ENCODE measurements around the gene AGAP1. TPM values are rescaled to one million over a fixed set of nuclear protein-coding genes. Genes with fewer than 3 reads are reported as not detected.

Gene AGAP1
- total and polyA plus RNA-seq, 10 donors, result 1.1 to 26.6 (median 11.3) TPM

GRCh38 chr2:235804676-235805075, 310.8 kb downstream of the AGAP1 start:
- H3K27me3 ChIP-seq (replicated peaks in 1 of 7), result no peaks in the 10 kb centered on the region
- TF ChIP-seq POLR2AphosphoS5 (IDR thresholded peaks at IDR 0.05), result no peak
- TF ChIP-seq, protein P1, sequence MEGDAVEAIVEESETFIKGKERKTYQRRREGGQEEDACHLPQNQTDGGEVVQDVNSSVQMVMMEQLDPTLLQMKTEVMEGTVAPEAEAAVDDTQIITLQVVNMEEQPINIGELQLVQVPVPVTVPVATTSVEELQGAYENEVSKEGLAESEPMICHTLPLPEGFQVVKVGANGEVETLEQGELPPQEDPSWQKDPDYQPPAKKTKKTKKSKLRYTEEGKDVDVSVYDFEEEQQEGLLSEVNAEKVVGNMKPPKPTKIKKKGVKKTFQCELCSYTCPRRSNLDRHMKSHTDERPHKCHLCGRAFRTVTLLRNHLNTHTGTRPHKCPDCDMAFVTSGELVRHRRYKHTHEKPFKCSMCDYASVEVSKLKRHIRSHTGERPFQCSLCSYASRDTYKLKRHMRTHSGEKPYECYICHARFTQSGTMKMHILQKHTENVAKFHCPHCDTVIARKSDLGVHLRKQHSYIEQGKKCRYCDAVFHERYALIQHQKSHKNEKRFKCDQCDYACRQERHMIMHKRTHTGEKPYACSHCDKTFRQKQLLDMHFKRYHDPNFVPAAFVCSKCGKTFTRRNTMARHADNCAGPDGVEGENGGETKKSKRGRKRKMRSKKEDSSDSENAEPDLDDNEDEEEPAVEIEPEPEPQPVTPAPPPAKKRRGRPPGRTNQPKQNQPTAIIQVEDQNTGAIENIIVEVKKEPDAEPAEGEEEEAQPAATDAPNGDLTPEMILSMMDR (IDR thresholded peaks at IDR 0.05 in 8 of 11, conservative IDR thresholded peaks at IDR 0.05 in 3 of 11), result no peak
- no peak for TF ChIP-seq POLR2A (IDR thresholded peaks at IDR 0.05)
- H3K36me3 ChIP-seq, result peaks cover 0 to 40% (median 2%) of the 10 kb centered on the region in 6 donors
- no peaks in the 10 kb centered on the region for H3K4me1 ChIP-seq
- DNase-seq, result no peak
- intact Hi-C loops (cut with DNase I; ENCODE audit: low total_unique reads), result no loop called here
- no peak overlapping the region for H3K27ac ChIP-seq
- H3K4me3 ChIP-seq, result no peak overlapping the region
- H3K9me3 ChIP-seq, result no peaks in the 10 kb centered on the region
- 78 to 90% (median 80%) methylated on average over 6 of the region's 6 CpGs for WGBS, 5 donors

GRCh38 chr2:235806986-235807750, 313.3 kb downstream of the AGAP1 start:
- no peaks in the 10 kb centered on the region for H3K27me3 ChIP-seq (replicated peaks in 1 of 7)
- no peak overlapping the region for H3K4me3 ChIP-seq
- H3K9me3 ChIP-seq, result no peaks in the 10 kb centered on the region
- peaks cover 0 to 45% (median 0%) of the 10 kb centered on the region in 6 donors for H3K36me3 ChIP-seq
- H3K4me1 ChIP-seq, result no peaks in the 10 kb centered on the region
- DNase-seq, result no peak
- intact Hi-C loops (cut with DNase I; ENCODE audit: low total_unique reads), result no loop called here
- H3K27ac ChIP-seq, result no peak overlapping the region
- TF ChIP-seq POLR2A (IDR thresholded peaks at IDR 0.05), result no peak
- TF ChIP-seq, protein P1 (IDR thresholded peaks at IDR 0.05 in 8 of 11, conservative IDR thresholded peaks at IDR 0.05 in 3 of 11), result no peak
- no peak for TF ChIP-seq POLR2AphosphoS5 (IDR thresholded peaks at IDR 0.05)
- WGBS, 5 donors, result 87 to 92% (median 90%) methylated on average over 16 to 29 of the region's 29 CpGs

- DNase-seq, result no peak
- no peak overlapping the region for H3K27ac ChIP-seq
- 89 to 96% (median 92%) methylated on average over 10 of the region's 10 CpGs for WGBS, 5 donors
- H3K9me3 ChIP-seq, result no peaks in the 10 kb centered on the region
- H3K4me1 ChIP-seq, result no peaks in the 10 kb centered on the region
- TF ChIP-seq, protein P1 (IDR thresholded peaks at IDR 0.05 in 8 of 11, conservative IDR thresholded peaks at IDR 0.05 in 3 of 11), result no peak
- TF ChIP-seq POLR2AphosphoS5 (IDR thresholded peaks at IDR 0.05) (no peak), POLR2A (IDR thresholded peaks at IDR 0.05) (no peak)
- H3K27me3 ChIP-seq (replicated peaks in 1 of 7), result no peaks in the 10 kb centered on the region
- peaks cover 0 to 55% (median 2%) of the 10 kb centered on the region in 6 donors for H3K36me3 ChIP-seq
- intact Hi-C loops (cut with DNase I; ENCODE audit: low total_unique reads), result no loop called here
- H3K4me3 ChIP-seq, result no peak overlapping the region
These were observed 314.5 kb downstream of the AGAP1 start for GRCh38 chr2:235808366-235808765.

- no peaks in the 10 kb centered on the region for H3K27me3 ChIP-seq (replicated peaks in 1 of 7)
- peaks cover 0 to 55% (median 2%) of the 10 kb centered on the region in 6 donors for H3K36me3 ChIP-seq
- intact Hi-C loops (cut with DNase I; ENCODE audit: low total_unique reads), result no loop called here
- WGBS, 5 donors, result 83 to 91% (median 85%) methylated on average over 10 of the region's 10 CpGs
- no peaks in the 10 kb centered on the region for H3K4me1 ChIP-seq
- no peak overlapping the region for H3K4me3 ChIP-seq
- DNase-seq, result no peak
- no peaks in the 10 kb centered on the region for H3K9me3 ChIP-seq
- TF ChIP-seq POLR2AphosphoS5 (IDR thresholded peaks at IDR 0.05) (no peak), POLR2A (IDR thresholded peaks at IDR 0.05) (no peak)
- TF ChIP-seq, protein P1 (IDR thresholded peaks at IDR 0.05 in 8 of 11, conservative IDR thresholded peaks at IDR 0.05 in 3 of 11), result no peak
- no peak overlapping the region for H3K27ac ChIP-seq
These were observed 316.4 kb downstream of the AGAP1 start for GRCh38 chr2:235810252-235810651.

Data from spleen (tissue), 11 donors.